Activated B cell treated with CpG ODN at 0.5 μM for 24 hours (primary cell): ENCODE data around the gene TMED4. TPM values are rescaled to one million over a fixed set of nuclear protein-coding genes. Genes with fewer than 3 reads are reported as not detected.
"Not testable (repeated sequence)": the region's sequence is repeated elsewhere in the genome, so short reads cannot be mapped to it uniquely, and the experiment has no call there.

Experiments used
- ATAC-seq: fragments of 200-7000 bp; cut with Tn5 transposase; one replicate; pipeline ENCODE4 v1.10.0; 2021; ENCODE audit warnings: low read depth, mild to moderate bottlenecking, moderate library complexity
- CTCF ChIA-PET: fragments of 350-600 bp; sonication (Branson Sonifier 250); formaldehyde crosslinking; loops from one replicate; lab custom pipeline; 2021; ENCODE audit warnings: antibody characterized with exemption; lab: Charles Lee
- POLR2A ChIA-PET: fragments of 350-600 bp; sonication (Branson Sonifier 250); formaldehyde crosslinking; loops from one replicate; lab custom pipeline; 2021; ENCODE audit warnings: antibody characterized with exemption; lab: Charles Lee
- DNase-seq: peaks from one replicate; pipeline ENCODE4 v3.0.0; 2022
- H3K27ac Mint-ChIP-seq: one replicate; pipeline ENCODE4 v1.8.0; 2020; ENCODE audit warnings: mixed read lengths
- H3K27me3 Mint-ChIP-seq: one replicate; pipeline ENCODE4 v1.8.0; 2021; ENCODE audit warnings: mixed read lengths
- H3K36me3 Mint-ChIP-seq: one replicate; pipeline ENCODE4 v1.8.0; 2021; ENCODE audit warnings: low read depth, mixed read lengths
- H3K4me1 Mint-ChIP-seq: one replicate; pipeline ENCODE4 v1.8.0; 2021; ENCODE audit warnings: mixed read lengths
- H3K4me3 Mint-ChIP-seq: one replicate; pipeline ENCODE4 v1.8.0; 2020; ENCODE audit warnings: mild to moderate bottlenecking, mixed read lengths
- H3K9me3 Mint-ChIP-seq: one replicate; pipeline ENCODE4 v1.8.0; 2020; ENCODE audit warnings: mixed read lengths
- CTCF ChIP-seq: fragments of 200-600 bp; IDR thresholded peaks from one replicate; pipeline ENCODE4 v1.8.0; 2022; ENCODE audit warnings: antibody characterized with exemption, mild to moderate bottlenecking
- intact Hi-C: fragments of 100-400 bp; cut with micrococcal nuclease; formaldehyde crosslinking; loops from one replicate; pipeline ENCODE4 v1.15.1; 2024
- total RNA-seq: library from RNA; stranded (reverse); gene quantifications from 2 replicates; pipeline ENCODE4 v1.2.3, GENCODE V29; 2022

Gene TMED4
- total RNA-seq, 1 donor from 2014 or later, result 70.1 TPM

GRCh38 chr7:44602576-44602910, 20.5 kb upstream of the TMED4 start:
- intact Hi-C loops, result loop anchor here (2.0 kb wide), 1 partner anchor 14 kb away; no protein-coding TSS in a partner anchor
- H3K9me3 Mint-ChIP-seq, result no peaks in the 10 kb centered on the region
- H3K27ac Mint-ChIP-seq, result no peak overlapping the region
- ChIA-PET POLR2A (interaction anchor here (0.7 to 10.2 kb wide), 3 partner anchors 21 to 371 kb away, joined by 3 to 257 read pairs (median 6); partner anchors contain the start of gene TMED4), CTCF (interaction anchor here (0.9 kb wide), 1 partner anchor 14 kb away, joined by 3 read pairs; no protein-coding TSS in a partner anchor)
- peaks cover 29% of the 10 kb centered on the region for H3K4me1 Mint-ChIP-seq
- H3K4me3 Mint-ChIP-seq, result no peak overlapping the region
- DNase-seq (no peak), ATAC-seq (no peak)
- peaks cover 3% of the 10 kb centered on the region for H3K27me3 Mint-ChIP-seq
- H3K36me3 Mint-ChIP-seq, result peaks cover 12% of the 10 kb centered on the region
- no peak for TF ChIP-seq CTCF

- Mint-ChIP-seq H3K36me3 (no peaks in the 10 kb centered on the region), H3K27me3 (peaks cover 5% of the 10 kb centered on the region), H3K9me3 (no peaks in the 10 kb centered on the region), H3K4me1 (peaks cover 10% of the 10 kb centered on the region), H3K4me3 (no peak overlapping the region), H3K27ac (no peak overlapping the region)
- no peak for ATAC-seq
- DNase-seq, result no peak
- no peak for TF ChIP-seq CTCF
- POLR2A ChIA-PET, result no interaction called here
- CTCF ChIA-PET, result interaction anchor here (1.2 kb wide), 1 partner anchor 258 kb away, joined by 3 read pairs; no protein-coding TSS in a partner anchor
- intact Hi-C loops, result no loop called here
Observed at GRCh38 chr7:44599222-44599621, 17.2 kb upstream of the TMED4 start.

- CTCF ChIA-PET, H3K36me3 Mint-ChIP-seq, H3K4me3 Mint-ChIP-seq, ATAC-seq, H3K4me1 Mint-ChIP-seq, H3K9me3 Mint-ChIP-seq, intact Hi-C loops, H3K27ac Mint-ChIP-seq, H3K27me3 Mint-ChIP-seq, DNase-seq: not testable (repeated sequence)
- POLR2A ChIA-PET, result interaction anchor here (0.7 to 1.0 kb wide), 3 partner anchors 152 to 251 kb away, joined by 3 to 10 read pairs (median 3); partner anchors contain the start of gene H2AZ2
Observed at GRCh38 chr7:44597181-44597580, 15.2 kb upstream of the TMED4 start.

- ChIA-PET POLR2A (no interaction called here), CTCF (no interaction called here)
- H3K27ac Mint-ChIP-seq, result no peak overlapping the region
- no peak overlapping the region for H3K4me3 Mint-ChIP-seq
- ATAC-seq, result no peak
- no peaks in the 10 kb centered on the region for H3K36me3 Mint-ChIP-seq
- TF ChIP-seq CTCF, result no peak
- H3K27me3 Mint-ChIP-seq, result peaks cover 5% of the 10 kb centered on the region
- intact Hi-C loops, result no loop called here
- DNase-seq, result no peak
- no peaks in the 10 kb centered on the region for H3K4me1 Mint-ChIP-seq
- H3K9me3 Mint-ChIP-seq, result no peaks in the 10 kb centered on the region
Observed at GRCh38 chr7:44595934-44596635, 14.1 kb upstream of the TMED4 start.

GRCh38 chr7:44590910-44591309, 8.9 kb upstream of the TMED4 start:
- no peaks in the 10 kb centered on the region for H3K9me3 Mint-ChIP-seq
- peaks cover 6% of the 10 kb centered on the region for H3K4me1 Mint-ChIP-seq
- ChIA-PET CTCF (interaction anchor here (0.7 to 2.1 kb wide), 5 partner anchors 9 to 266 kb away, joined by 3 to 8 read pairs (median 4); partner anchors contain the start of gene TMED4), POLR2A (interaction anchor here (0.6 to 0.9 kb wide), 4 partner anchors 99 to 218 kb away, joined by 3 to 14 read pairs (median 7); no protein-coding TSS in a partner anchor)
- intact Hi-C loops, result no loop called here
- H3K27ac Mint-ChIP-seq, result no peak overlapping the region
- peaks cover 1% of the 10 kb centered on the region for H3K27me3 Mint-ChIP-seq
- no peaks in the 10 kb centered on the region for H3K36me3 Mint-ChIP-seq
- TF ChIP-seq CTCF, result no peak
- ATAC-seq, result no peak
- no peak for DNase-seq
- no peak overlapping the region for H3K4me3 Mint-ChIP-seq
